Measurements from ENCODE around the gene NTF3.
A peak's percentile ranks its signal among the peaks of the same experiment; 100 is the strongest.

Gene NTF3

DNA sequence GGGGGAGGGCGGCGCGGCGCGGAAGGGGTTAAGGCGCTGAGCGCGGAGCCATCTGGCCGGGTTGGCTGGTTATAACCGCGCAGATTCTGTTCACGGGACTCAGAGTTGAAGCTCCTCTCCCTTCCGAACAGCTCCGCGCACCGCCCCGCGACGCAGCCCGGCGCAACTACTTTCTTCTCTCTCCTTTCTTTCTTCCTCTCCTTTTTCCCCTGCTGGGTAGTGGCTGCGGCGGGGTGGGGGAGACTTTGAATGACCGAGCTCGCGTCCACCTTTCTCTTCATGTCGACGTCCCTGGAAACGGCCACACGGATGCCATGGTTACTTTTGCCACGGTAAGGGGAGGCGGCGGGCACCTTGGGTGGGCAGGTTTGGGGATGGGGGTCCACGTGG is at the start of gene NTF3:
NTF3 (plus strand) TSS at position 98 of the 390 bp plus-strand sequence; CDS start at position 315, 217 bp downstream.
- DNase-seq, result no peak

DNA sequence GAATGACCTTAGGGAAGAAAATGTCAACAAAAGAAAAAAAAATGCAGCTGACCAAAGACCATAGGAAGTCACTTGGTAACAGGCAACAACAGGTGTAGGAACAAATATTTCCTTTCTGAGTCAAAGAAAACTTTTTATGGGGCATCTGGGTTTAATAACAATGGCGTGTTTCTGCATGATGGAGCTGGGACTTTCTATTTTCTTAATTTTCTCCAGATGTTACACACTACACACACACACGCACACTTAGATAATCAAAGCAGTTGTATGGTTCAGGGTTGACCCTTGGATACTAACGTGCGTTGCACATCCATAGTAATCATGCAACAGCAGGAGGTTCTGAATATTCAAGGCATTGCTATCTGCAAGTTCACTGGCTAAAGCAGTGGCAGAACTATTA is 47.9 kb upstream of the NTF3 start:
- DNase-seq, result no peak

DNA sequence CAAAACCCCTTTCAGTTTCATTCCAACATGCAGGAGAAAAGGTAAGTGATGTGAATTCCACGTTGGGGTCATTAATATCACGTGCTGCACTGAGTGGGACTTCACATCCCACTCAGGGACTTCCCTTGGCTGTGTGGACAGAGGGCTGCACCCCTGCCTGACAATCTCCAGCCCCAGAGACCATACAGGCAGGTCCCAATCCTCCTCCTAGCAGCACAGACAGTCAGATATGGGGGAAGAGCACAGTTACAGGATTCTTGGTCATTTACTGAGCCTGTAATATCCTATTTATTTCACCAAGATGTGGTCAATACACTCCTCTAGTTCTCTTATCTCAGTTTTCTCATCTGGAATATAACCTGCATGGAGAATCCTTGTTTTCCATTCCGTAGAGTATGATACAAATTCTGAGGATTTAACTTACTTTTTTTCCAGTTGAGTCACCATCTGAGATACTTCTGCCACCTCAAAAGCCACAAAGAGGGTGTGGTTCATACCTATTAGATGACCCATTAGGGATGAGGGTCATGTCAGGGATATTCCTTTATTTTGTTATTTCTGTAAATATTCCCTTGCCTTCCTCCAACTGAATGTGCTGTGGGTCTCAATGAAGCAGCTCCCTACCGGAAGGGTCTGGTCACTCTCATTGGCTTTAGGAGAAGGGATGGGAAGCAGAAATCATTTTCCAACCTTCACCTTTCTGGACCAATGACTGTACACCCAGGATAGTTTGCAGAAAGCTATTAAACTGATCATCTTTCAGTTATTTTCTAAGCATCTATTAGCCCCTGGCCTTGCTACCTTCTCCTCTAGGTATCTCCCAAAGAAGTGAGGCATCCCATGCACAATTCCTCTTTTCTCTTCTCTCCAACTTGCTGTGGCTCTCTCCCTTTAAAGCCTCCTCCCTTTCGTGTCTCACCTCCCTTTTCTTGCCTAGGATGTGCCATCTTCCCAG is 43.0 kb upstream of the NTF3 start:
- DNase-seq, result no peak

DNA sequence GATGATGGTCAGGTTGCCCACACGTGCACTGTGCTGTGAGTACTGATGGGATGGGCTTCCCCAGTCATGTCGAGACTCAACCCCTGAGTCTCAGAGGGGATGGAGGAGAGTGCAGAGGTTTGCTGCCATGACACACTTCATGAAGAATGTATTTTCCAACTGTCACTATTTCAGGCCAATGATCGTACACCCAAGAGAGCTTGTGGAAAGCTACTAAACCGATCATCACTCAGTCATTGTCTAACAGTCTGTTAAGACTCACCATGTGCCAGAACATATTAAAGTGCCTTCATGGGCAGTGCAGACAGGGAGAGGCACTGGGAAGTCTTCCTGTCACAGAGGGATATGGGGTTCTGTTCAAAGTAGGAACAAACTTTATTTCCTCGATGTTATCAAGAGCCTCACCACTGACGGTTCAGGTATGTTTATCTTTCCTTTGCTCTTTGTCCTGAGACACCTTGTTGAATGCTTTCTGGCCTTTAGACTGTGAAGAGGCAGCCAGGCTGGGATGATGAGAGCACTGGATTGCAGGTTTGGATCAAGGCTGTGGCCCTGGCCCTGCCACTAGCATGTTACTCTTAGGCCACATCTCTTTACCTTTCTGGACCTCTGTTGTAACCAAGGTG is 41.6 kb upstream of the NTF3 start:
- DNase-seq, result no peak

DNA sequence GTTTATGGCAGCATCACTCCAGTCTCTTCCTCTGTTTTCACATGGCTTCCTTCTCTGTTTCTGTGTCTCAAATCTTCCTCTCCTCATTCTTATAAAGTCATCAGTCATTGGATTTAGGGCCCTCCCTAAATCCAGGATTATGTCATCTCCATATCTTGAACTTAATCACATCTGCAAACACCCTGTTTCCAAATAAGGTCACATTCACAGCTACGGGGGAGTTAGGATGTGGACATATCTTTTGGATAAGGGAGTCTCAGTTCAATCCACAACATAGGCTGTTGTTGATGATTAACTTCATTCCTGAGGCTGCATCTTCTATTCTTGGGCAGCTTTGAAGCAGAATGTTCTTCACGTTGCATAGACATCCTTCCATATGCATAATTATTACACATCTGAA is 40.3 kb upstream of the NTF3 start:
- no peak for DNase-seq

DNA sequence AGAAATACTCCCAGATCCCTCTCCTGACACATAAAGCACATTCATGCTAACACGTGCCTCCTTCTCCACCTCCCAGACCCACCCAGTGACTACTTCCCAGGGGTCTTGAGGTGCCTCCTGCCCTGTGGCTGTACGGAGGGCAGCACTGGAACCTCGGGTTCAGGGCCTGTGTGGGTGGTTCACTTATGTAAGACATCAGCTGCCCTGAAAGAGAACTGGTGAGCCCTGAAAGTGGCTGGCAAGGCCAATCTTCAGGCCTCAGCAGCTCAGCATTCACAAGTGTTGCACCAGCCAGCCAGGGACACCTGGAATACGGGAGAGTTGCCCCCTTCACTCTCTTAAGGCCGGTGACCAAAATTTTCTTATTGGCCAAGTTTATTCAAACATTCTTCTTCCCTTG is 38.9 kb upstream of the NTF3 start:
- no peak for DNase-seq

DNA sequence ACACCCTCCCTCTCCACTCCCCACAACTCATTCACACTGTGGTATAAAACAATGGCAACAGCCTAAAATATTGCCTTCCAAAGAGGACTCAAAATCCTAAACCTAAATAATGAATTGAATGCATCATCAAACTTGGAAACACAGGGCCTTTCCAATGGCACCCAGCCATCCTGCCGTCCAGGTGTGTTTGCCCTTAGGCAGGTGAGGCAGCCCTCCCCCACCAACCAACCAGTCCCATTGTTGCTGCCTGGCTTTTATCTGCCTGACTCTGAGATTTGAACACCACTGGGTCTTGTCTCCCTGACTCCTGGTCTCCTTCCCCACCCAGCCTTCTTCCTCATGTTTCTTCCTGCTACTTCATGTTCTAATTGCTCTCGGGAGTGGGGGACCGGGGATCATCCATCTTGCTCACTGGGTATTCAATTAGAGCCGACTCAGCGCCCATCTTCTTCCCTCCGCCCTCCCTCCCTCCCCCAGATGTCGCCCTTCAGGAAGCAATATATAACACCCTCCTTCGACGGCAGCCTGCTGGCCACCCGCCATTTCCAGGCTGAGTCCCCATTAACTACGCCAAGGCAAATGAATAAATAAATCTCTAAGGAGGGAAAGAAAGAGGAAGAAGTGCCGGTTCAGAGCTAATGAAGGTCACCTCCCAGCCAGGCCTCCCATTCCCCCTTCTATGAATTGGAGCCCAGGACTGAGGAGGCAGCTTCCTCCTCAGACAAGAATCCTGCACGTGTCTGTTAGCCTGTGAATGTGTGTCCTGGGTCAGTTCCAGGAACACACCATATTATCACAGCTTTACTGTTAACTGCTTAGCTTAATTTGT is 36.3 kb upstream of the NTF3 start:
- no peak for DNase-seq

DNA sequence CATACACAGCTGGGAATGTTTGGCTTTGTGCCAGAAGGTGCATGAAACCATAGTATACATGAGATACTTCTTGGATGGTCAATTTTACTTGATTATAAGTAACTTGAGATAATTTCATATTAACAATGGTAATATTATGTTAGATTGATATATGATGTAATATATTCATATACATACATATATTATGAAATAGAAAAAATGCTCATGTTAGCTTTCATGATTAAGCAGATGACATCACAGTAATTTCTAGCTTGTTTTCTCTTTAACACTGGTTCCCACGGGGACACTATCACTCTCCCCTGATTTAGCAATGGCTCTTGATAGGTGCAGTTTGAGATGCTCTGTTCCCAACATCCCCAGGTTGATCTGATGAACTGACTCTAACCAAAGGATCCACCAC is 35.4 kb upstream of the NTF3 start:
- no peak for DNase-seq

DNA sequence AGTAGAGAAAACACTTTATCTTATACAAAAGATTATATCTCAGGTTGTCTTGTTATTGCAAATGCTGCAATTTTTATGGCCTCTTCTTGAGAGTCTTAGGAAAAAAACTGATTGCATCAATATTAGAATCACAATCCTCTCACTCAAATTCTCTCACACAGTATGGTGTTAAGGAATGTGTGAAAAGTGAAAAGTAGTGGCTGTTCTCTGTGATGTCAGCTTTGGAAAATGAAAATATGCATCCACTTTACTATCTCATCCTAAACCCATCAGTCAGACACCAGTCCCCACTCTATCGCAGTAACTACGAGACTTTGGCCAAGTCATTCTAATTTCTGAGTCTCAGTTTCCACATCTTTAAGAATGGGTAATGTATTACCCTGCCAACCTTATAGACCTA is 32.6 kb upstream of the NTF3 start:
- no peak for DNase-seq

DNA sequence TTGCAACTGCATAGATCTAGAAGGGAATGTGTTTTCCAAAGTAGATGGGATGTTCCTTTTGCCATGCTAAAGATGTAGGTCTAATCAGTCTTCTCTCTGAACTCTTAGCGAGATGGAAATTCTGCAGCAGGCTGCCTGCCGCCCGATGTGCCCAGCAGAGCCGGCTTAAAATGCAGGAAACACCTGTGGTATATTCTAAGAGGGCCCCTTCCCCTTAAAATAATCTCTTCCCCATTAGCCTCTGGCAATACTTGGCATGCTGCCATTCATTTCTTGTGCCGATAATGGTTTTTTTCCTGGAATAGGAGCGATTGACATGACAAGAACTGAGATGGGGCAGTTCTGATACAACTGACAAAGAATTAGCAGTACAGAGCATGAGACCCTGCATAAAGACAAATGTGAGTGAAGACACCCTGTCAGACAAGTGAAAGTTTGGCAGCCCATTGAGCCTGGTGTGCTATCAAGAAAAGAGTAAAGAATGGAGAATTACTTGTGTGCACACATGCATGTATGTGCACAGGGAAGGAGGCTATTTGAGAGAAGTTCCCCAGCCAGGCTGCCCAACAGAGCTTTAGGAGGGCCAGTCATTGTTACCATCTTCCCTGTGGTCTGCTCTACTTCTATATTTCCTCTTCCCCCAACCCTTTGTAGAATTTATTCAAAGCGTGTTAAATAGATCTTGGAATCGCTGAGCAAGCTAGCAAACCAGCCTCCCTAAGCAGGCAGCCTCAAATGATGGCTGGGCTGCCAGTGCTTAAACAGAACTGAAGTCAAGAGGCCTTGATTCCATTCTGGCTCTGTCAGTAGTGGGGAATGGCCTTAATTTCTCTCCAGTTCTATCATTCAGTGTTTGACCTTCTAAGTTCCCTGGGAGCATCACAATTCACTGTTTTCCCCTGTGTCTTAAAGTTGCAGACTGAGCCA is 29.6 kb upstream of the NTF3 start:
- DNase-seq, result no peak

DNA sequence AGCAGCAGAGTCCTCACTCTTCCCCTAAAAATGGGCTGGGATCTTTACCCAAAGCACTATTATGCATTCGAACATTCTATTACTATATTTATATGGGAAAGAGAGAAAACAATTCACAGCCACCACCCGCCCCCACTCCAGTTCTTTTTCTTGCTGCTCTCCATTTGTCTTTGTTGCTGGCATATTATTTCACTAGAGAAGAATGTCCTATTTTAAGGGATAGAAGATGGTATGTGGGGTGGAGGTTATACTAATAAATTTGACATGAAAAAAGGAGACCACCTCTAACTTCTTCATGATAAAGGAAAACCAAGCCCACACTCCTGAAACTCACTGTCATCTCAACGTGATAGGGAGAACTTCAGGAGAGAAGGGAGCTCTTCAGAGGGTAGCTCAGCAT is 28.5 kb upstream of the NTF3 start:
- DNase-seq, result no peak

DNA sequence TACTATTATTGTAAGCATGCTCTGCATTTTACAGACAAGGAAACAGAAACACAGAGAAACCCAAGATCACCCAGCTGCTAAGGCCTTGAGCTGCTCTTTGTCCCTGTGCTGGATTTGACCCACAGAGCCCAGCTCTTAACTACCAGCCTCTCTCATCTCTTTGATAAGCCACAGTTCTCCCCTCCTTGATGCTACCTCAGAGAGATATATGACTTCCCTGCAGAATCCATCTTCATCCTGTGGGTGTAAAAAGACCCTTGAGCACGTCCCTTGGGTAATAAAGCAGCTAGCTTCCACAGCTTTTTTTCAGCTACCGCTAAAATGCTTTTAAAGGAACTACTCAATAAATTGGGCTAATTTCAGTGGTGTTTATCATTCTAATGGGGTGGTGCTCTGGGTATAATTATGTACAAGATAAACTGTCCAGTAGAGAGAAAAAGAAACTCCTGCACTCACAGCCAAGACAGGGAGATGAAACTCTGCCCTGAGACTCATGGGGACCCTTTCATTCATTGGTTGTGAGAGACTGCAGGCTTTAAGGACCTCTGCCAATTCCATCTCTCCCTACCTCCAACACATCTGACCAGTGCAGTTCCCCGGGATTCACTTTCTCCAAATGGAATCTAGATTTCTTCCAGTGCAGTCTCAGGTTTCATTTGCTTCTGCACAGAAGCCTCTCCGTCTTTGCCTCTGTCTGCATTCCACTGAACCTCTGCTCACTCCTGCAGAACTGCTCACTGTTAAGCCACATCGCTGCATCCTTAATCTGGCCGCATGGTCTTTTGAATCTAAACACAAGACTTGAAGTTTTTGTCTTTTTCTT is 24.7 kb upstream of the NTF3 start:
- no peak for DNase-seq

DNA sequence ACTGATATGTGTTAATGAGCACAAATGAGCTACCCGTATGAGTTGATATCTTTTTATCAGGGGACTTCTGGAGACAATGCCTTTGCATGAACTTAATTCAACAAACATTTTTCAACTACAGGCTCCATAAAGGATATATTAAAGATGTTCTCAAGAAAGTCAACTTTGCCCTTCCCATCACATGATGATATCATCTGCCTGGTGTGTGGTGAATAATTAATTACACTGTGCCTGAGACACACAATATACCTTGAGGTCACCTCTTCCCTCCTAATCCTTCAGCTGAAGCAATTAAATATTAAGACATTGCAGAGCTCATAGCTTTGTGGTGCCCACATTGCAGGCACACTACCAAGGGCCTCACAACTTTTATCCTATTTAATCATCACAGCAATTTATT is 22.3 kb upstream of the NTF3 start:
- DNase-seq, result no peak

DNA sequence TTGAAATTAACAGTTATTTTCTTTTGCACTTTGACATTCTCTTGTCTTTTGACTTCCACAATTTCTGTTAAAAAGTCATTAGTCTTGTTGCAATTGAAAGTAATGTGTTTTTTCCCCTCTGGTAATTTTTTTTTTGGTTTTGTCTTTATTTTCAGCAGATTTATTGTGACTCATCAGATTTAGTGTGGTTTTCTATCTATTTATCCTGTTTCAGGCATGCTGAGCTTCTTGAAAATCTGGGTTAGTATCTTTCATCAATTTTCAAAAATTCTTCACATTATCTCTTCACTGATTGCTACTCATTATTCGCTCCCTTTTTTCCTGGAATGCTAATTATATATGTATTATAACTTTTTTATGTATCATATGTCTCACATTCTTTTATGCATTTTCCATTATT is 15.3 kb upstream of the NTF3 start:
- DNase-seq, result no peak

DNA sequence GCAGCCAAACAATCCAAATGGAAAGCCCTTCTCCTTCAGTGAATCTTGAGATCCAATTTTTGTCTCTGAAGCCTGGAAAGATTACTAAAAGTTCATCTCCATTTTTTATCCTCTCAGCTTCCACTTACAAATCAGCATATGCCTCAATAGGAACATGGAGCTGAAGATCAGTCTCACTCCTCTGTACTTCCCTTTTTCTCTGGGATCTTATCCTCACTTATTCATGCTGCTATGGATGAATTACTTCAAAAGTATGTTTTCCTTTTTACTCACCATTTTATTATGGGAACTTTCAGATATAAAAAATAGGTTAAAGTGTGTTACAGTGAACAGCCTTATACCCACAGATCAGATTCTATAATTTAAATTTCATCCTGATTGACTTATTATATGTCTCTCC is 14.4 kb upstream of the NTF3 start:
- no peak for DNase-seq

DNA sequence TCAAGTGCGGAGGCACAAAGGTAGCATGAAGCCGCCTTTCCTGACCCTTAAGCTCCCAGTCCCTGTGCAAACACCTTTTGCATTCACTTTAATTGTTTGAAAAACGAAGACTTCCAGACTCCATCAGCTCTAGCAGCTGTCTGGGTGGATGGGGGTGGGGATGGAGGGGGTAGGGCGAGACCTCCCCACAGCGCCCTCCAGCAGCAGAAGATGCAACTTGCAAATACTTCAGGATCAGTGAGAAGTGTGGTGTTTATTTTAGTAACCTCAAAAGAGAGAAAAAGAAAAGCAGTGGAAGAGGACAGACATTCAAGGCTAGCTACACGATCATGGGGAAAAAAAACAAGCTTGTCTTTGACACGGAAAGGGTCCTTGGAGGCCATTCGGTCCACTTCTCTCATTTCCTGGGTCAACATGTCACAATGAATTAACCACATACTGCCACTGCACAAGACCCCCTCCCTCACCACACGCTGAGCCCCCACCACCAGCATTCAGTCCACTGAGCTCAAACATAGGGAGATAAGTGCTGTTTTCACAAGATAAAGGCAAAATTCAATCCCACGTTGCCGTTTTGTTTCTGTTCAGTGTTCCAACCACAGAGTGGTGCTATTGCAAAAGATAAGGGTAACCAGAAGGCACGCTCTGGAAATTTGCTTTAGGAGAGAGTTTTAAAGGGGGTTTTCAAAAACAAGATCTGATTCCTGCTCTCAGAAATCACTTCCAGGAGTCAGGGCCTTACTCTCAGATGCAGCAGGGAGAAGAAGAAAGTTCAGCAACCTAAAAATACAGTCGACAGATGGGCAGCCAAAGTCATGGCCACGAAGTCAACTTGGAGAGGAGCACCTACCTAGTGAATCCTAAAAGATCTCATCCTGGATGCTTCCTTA is 3.3 kb upstream of the NTF3 start:
- peak; percentile 19 for DNase-seq

DNA sequence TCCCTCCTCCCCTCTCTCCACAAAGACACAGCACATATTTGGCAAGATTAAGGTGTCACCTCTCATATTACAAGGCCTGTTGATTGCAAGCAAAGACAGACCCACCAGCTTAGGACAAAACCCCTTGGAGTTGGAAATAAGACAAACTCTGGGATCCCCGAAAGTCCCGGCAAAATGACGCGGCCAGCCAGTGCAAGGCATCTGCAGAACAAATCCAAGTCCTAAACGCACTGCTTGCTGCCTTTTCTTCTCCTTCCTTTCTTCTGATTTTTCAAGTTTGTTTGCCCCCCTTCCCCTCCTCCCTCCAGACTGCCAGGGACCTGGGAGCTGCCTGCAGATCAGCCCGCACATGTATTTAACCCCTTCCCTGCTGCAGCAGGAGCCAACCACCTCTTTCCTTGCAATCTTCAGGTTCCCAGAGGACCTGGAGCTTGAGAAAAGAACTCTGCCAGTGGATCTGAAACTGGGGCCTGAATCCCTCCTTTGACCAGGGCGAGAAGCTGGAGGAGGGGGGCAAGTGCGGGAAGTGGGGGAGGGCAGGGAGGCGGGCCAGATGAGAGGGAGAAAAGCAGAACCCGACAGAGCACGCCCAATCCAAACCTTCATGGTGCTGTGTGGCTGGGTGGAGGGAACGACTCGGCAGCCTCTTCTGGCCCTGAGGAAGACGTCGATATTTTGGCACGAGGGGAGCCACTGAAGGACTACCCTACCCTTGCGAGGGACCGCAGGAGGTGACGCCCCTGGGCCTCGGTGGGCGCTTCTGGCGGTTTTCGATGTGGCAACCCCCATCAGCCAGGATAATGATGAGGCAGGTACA is 2.0 kb upstream of the NTF3 start:
- no peak for DNase-seq

DNA sequence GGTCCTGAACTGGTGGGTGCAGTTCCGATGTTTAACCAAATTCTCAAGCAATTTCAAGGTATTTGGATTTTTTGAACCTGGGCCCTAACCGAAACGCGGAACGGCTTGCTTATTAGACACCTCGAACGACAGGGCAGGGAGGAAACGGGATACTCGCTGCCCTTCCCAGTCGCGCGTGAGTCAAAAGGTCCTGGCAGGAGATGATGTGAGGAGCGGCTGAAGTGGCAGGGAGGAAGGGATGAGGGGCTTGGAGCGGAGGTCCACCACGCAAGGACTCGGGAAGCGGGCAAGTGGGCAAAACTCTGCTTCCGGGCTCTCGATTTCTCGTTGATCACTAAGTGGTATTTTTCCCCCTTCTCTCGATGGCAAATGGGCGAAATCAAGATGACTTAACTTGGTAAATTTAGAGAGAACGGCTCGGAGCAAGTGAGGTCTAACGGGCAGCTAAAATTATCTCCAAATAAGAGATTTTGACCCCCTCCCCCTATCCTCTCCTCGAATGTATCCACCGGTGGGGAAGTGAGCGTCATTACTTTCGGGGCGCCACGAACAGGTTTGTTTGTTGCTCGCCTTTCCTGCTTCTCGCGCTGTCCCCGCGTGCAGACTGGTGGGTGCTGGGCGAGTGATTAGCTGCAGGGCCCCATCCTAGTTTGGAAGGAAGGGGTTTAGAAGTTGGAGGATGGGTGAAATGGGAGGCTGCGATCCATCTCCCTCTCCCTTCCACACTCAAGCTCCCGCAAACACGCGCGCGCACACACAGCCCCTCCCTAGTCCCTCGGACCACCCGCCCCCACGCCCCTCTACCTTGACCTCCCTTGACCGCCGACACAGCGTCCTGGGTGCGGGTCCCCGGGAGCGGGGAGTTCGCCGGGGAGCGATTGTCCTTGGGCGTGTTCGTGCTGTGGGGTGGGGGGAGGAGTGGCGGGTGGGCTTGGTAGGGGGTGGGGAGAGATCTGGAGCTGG is 986 bp upstream of the NTF3 start:
- no peak for DNase-seq

Data from midbrain (tissue), 1 donor.